GM12872 (cell line): ENCODE measurements around the gene KRTAP5-2.
A peak's percentile ranks its signal among the peaks of the same experiment; 100 is the strongest.

ENCODE experiments used
- CTCF ChIP-seq: IDR thresholded peaks from 3 replicates; pipeline ENCODE4 v1.5.1; 2011; ENCODE audit warnings: low read depth, mild to moderate bottlenecking, low read length, moderate library complexity; ENCODE audit not compliant: insufficient read depth

The KRTAP5-2 gene

GRCh38 chr11:1569251-1569780, 28.8 kb downstream of the KRTAP5-2 start:
- TF ChIP-seq CTCF: no peak

DNA sequence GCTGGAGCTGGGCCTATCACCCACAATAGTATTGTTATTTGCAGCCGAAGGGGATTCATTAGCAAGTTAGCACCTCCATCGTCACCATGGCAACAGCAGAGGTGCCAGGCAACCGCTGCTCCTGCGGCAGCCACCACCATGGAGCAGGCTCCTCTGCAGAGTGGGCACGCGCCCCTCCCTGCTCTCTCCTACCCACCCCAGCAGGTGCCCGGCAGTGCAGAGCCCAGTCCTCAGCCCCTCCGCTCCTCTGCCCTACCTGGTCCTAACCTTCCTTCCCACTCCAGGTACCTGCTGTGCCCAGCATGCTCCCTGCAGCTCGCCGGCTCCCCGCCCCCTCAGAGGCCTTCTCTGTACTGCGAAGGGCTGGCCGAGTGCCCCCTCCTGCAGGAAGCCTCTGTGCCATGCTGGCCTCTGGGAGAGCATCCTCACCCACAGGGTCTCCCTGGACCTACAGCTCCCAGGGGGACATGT, 29.6 kb downstream of the KRTAP5-2 start:
- TF ChIP-seq CTCF: no peak

GRCh38 chr11:1567721-1568100, 30.4 kb downstream of the KRTAP5-2 start:
- no peak for TF ChIP-seq CTCF

DNA sequence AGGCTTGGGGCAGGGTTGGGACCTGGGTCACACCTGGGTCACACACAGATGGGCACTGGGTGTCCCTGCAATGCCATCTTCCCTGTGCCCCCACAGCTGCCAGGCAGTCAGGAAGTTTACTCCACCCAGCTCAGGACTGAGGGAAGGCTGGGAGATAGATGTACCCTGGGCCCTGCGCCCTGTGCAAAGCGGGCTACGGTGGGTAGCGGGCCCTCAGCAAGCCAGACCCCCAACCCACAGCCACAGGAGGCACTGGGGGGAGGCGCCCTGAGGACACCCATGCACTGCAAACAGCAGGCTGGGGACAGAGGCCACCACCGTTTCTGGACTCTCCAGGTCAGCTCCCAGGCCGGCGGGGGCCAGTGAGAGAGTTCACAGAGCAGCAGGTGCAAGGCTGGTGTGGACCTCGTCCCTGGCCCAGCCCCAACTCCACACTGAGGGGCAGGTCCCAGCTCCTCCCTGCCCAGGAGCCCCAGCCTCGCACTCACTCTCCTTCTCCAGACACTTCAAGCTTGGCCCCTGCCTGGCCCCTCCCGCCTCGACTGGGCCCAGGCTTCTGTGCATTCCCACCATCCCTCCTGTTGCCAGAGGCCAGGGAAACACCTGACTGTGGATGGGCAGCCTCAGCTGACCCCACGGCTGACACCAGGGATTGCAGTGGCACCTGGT, 30.9 kb downstream of the KRTAP5-2 start:
- TF ChIP-seq CTCF: no peak

- TF ChIP-seq CTCF: peak; percentile 36; the same call in 1 of the 3 replicates
Observed at GRCh38 chr11:1566381-1567051, 31.6 kb downstream of the KRTAP5-2 start.

DNA sequence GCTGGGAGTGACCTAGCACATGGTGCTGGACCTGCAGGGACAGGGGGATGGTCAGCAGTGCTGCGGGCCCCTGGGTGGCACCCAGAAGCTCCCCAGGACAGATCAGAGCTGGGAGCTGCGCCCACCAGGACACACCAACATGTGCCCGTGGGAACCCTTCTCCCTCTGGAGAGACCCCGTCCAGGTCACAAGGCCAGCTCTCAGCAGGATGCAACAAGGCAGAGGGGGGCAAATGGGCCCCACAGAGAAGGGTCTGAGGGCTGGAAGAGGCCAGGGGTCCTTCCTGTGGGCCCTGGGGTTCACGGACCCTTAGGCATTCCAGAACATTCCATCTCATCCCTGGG, 32.2 kb downstream of the KRTAP5-2 start:
- no peak for TF ChIP-seq CTCF

GRCh38 chr11:1565173-1565903, 32.8 kb downstream of the KRTAP5-2 start:
- no peak for TF ChIP-seq CTCF
